Measurements from ENCODE around the gene DEFB131B. TPM values are rescaled to one million over a fixed set of nuclear protein-coding genes. Genes with fewer than 3 reads are reported as not detected.
"Not testable (repeated sequence)": the region's sequence is repeated elsewhere in the genome, so short reads cannot be mapped to it uniquely, and the experiment has no call there.

The DEFB131B gene
- total and polyA plus RNA-seq, 4 donors = not detected

DNA sequence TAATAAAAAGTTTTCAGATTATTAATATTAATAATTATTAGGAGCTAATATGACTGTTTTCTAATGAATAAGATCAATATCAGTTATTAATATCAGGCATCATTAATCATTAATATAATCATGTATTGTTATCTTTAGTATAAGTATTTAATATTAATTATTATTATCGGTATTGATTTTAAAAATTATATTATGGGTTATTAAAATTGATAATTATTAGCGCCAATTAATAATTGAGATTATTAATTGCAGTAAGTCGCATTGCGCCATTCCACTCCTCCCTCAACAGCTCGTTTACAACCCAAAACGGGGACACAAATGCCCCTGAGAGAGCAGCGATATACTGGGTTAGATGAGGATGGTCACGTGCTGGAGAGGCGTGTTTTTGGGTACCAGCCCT is 30.0 kb downstream of the DEFB131B start:
- no peak for DNase-seq
- Histone ChIP-seq H3K27ac (ENCODE audit: low read depth in 1 of 2, low read length in 1 of 2) (no peak overlapping the region), H3K9ac (ENCODE audit: insufficient read depth in 1 of 2, low read length in 2 of 2) (no peak overlapping the region), H3K27me3 (ENCODE audit: control insufficient read depth in 3 of 3, insufficient read depth in 3 of 3, low read length in 2 of 3) (no peaks in the 10 kb centered on the region), H3K4me3 (no peak overlapping the region), H3K4me1 (ENCODE audit: control insufficient read depth in 5 of 5, insufficient read depth in 5 of 5, low read length in 5 of 5) (no peaks in the 10 kb centered on the region), H3K9me3 (ENCODE audit: control insufficient read depth in 4 of 4, insufficient read depth in 3 of 4, low read length in 3 of 4) (peaks cover 0 to 2% (median 0%) of the 10 kb centered on the region in 4 donors), H3K36me3 (ENCODE audit: control insufficient read depth in 4 of 4, insufficient read depth in 4 of 4, low read length in 4 of 4) (peaks cover 3 to 12% (median 9%) of the 10 kb centered on the region in 4 donors)
- TF ChIP-seq, protein P1, sequence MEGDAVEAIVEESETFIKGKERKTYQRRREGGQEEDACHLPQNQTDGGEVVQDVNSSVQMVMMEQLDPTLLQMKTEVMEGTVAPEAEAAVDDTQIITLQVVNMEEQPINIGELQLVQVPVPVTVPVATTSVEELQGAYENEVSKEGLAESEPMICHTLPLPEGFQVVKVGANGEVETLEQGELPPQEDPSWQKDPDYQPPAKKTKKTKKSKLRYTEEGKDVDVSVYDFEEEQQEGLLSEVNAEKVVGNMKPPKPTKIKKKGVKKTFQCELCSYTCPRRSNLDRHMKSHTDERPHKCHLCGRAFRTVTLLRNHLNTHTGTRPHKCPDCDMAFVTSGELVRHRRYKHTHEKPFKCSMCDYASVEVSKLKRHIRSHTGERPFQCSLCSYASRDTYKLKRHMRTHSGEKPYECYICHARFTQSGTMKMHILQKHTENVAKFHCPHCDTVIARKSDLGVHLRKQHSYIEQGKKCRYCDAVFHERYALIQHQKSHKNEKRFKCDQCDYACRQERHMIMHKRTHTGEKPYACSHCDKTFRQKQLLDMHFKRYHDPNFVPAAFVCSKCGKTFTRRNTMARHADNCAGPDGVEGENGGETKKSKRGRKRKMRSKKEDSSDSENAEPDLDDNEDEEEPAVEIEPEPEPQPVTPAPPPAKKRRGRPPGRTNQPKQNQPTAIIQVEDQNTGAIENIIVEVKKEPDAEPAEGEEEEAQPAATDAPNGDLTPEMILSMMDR (IDR thresholded peaks at IDR 0.05; ENCODE audit: control extremely low read depth, extremely low read depth) = no peak
- WGBS, 2 donors = 83 to 92% methylated on average over 9 of the region's 9 CpGs
- no peak for ATAC-seq (ENCODE audit: insufficient read depth, low FRiP score)

DNA sequence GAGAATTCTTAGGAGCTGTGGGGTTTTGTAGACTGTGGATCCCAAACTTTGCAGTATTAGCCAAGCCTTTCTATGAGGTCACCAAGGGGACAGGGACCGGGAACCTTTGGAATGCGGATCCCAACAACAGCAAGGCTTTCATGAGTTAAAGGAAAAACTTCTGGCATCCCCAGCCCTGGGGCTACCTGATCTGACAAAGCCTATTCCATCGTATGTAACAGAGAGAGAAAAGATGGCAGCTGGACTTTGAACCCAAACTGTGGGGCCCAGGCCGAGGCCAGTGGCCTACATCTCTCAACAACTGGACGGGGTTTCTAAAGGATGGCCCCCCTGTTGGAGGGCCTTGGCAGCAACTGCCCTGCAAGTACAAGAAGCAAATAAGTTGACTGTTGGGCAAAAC is 32.5 kb downstream of the DEFB131B start:
- not testable (repeated sequence) for H3K9me3 ChIP-seq (ENCODE audit: control insufficient read depth in 4 of 4, insufficient read depth in 3 of 4, low read length in 3 of 4); H3K4me1 ChIP-seq (ENCODE audit: control insufficient read depth in 5 of 5, insufficient read depth in 5 of 5, low read length in 5 of 5); DNase-seq; H3K9ac ChIP-seq (ENCODE audit: insufficient read depth in 1 of 2, low read length in 2 of 2); H3K27me3 ChIP-seq (ENCODE audit: control insufficient read depth in 3 of 3, insufficient read depth in 3 of 3, low read length in 2 of 3); ATAC-seq (ENCODE audit: insufficient read depth, low FRiP score); H3K4me3 ChIP-seq; H3K27ac ChIP-seq (ENCODE audit: low read depth in 1 of 2, low read length in 1 of 2)
- H3K36me3 ChIP-seq (ENCODE audit: control insufficient read depth in 4 of 4, insufficient read depth in 4 of 4, low read length in 4 of 4) = peaks cover 6 to 16% (median 12%) of the 10 kb centered on the region in 4 donors
- WGBS, 2 donors = 92 to 98% methylated on average over 5 of the region's 5 CpGs

DNA sequence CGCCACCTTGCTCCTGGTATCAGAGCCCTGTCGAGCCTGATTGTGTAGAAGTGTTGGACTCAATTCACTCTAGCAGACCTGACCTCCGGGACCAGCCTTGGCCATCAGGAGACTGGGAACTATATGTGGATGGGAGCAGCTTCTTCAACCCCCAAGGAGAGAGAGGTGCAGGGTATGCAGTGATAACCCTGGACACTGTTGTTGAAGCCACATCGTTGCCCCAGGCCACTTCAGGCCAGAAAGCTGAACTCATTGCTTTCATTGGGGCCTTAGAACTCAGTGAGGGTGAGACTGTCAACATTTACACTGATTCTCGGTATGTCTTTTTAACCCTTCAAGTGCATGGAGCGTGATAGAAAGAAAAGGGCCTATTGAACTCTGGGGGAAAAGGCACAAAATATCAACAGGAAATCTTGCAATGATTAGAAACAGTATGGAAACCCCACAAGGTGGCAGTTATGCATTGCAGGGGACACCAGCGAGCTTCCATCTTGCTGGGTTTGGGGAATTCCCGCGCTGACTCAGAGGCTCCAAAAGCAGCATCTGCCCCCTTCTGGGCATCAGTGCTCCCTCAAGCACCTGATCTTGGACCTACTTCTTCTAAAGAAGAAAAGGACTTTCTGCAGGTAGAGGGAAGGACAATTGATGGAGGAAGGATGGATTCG is 33.2 kb downstream of the DEFB131B start:
- not testable (repeated sequence) for H3K27ac ChIP-seq (ENCODE audit: low read depth in 1 of 2, low read length in 1 of 2); H3K4me1 ChIP-seq (ENCODE audit: control insufficient read depth in 5 of 5, insufficient read depth in 5 of 5, low read length in 5 of 5); DNase-seq; H3K9ac ChIP-seq (ENCODE audit: insufficient read depth in 1 of 2, low read length in 2 of 2); H3K27me3 ChIP-seq (ENCODE audit: control insufficient read depth in 3 of 3, insufficient read depth in 3 of 3, low read length in 2 of 3); ATAC-seq (ENCODE audit: insufficient read depth, low FRiP score); H3K4me3 ChIP-seq; H3K9me3 ChIP-seq (ENCODE audit: control insufficient read depth in 4 of 4, insufficient read depth in 3 of 4, low read length in 3 of 4)
- WGBS, 2 donors = 85 to 86% methylated on average over 10 of the region's 10 CpGs
- peaks cover 10 to 21% (median 17%) of the 10 kb centered on the region in 4 donors for H3K36me3 ChIP-seq (ENCODE audit: control insufficient read depth in 4 of 4, insufficient read depth in 4 of 4, low read length in 4 of 4)

DNA sequence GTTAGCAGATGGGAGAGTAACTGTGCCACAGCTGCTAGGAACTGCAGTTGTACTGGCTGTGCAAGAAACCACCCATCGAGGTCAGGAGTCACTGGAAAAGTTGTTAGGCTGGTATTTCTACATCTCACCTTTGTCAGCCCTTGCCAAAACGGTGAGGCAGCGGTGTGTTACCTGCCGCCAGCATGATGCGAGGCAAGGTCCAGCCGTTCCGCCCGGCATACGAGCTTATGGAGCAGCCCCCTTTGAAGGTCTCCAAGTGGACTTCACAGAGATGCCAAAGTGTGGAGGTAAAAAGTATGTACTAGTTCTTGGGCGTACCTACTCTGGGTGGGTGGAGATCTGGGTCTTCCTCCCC is 33.7 kb downstream of the DEFB131B start:
- not testable (repeated sequence) for H3K9me3 ChIP-seq (ENCODE audit: control insufficient read depth in 4 of 4, insufficient read depth in 3 of 4, low read length in 3 of 4); H3K4me3 ChIP-seq; H3K4me1 ChIP-seq (ENCODE audit: control insufficient read depth in 5 of 5, insufficient read depth in 5 of 5, low read length in 5 of 5); DNase-seq; H3K9ac ChIP-seq (ENCODE audit: insufficient read depth in 1 of 2, low read length in 2 of 2); H3K27ac ChIP-seq (ENCODE audit: low read depth in 1 of 2, low read length in 1 of 2); H3K27me3 ChIP-seq (ENCODE audit: control insufficient read depth in 3 of 3, insufficient read depth in 3 of 3, low read length in 2 of 3); ATAC-seq (ENCODE audit: insufficient read depth, low FRiP score)
- 89 to 91% methylated on average over 10 of the region's 10 CpGs for WGBS, 2 donors
- H3K36me3 ChIP-seq (ENCODE audit: control insufficient read depth in 4 of 4, insufficient read depth in 4 of 4, low read length in 4 of 4) = peaks cover 8 to 24% (median 18%) of the 10 kb centered on the region in 4 donors

DNA sequence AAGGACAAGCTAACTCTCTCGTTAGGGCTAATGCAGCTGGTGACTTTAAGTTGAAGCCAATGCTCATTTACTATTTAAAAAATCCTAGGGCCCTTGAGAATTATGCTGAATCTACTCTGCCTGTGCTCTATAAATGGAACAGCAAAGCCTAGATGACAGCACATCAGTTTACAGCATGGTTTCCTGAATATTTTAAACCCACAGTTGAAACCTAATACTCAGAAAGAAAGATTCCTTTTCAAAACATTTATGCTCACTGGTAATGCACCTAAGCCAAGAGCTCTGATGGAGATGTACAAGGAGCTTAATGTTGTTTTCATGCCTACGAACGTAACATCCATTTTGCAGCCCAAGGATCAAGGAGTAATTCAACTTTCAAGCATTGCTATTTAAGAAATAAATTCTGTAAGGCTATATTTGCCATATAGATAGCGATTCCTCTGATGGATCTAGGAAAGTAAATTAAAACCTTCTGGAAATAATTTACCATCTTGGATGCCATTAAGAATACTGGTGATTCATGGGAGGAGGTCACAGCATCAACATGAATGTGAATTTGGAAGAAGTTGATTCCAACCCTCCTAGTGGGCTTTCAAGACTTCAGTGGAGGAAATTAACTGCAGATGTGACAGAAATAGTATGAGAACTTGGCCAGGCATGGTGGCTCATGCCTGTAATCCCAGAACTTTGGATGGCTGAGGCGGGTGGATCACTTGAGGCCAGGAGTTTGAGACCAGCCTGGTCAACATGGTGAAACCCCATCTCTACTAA is 35.7 kb downstream of the DEFB131B start:
- 94 to 97% methylated on average over 5 of the region's 5 CpGs for WGBS, 2 donors
- peaks cover 7 to 34% (median 26%) of the 10 kb centered on the region in 4 donors for H3K36me3 ChIP-seq (ENCODE audit: control insufficient read depth in 4 of 4, insufficient read depth in 4 of 4, low read length in 4 of 4)

More for the DNA sequence above, 35.7 kb downstream of the DEFB131B start:
- H3K9me3 ChIP-seq (ENCODE audit: control insufficient read depth in 4 of 4, insufficient read depth in 3 of 4, low read length in 3 of 4) = peaks cover 0 to 2% (median 0%) of the 10 kb centered on the region in 4 donors
- no peaks in the 10 kb centered on the region for H3K4me1 ChIP-seq (ENCODE audit: control insufficient read depth in 5 of 5, insufficient read depth in 5 of 5, low read length in 5 of 5)
- DNase-seq (no peak), ATAC-seq (ENCODE audit: insufficient read depth, low FRiP score) (no peak)
- no peaks in the 10 kb centered on the region for H3K27me3 ChIP-seq (ENCODE audit: control insufficient read depth in 3 of 3, insufficient read depth in 3 of 3, low read length in 2 of 3)
- no peak overlapping the region for H3K4me3 ChIP-seq
- TF ChIP-seq, protein P1 (IDR thresholded peaks at IDR 0.05; ENCODE audit: control extremely low read depth, extremely low read depth) = no peak
- no peak overlapping the region for H3K9ac ChIP-seq (ENCODE audit: insufficient read depth in 1 of 2, low read length in 2 of 2)
- no peak overlapping the region for H3K27ac ChIP-seq (ENCODE audit: low read depth in 1 of 2, low read length in 1 of 2)
